ENCODE measurements around the gene LMO7. TPM values are rescaled to one million over a fixed set of nuclear protein-coding genes. Genes with fewer than 3 reads are reported as not detected.
A peak's percentile ranks its signal among the peaks of the same experiment; 100 is the strongest.
"Not testable (repeated sequence)": the region's sequence is repeated elsewhere in the genome, so short reads cannot be mapped to it uniquely, and the experiment has no call there.

Gene LMO7
- total RNA-seq, 2 experiments from 2014 or later: 22.0 to 23.4 TPM

- no peaks in the 10 kb centered on the region for H3K27me3 Mint-ChIP-seq
- no peak overlapping the region for H3K27ac Mint-ChIP-seq
- ATAC-seq (ENCODE audit: low read depth): no peak
- POLR2A ChIA-PET: no interaction called here
- peaks cover 53% of the 10 kb centered on the region for H3K4me1 Mint-ChIP-seq
- peaks cover 24% of the 10 kb centered on the region for H3K36me3 Mint-ChIP-seq
- H3K9me3 Mint-ChIP-seq: peaks cover 3% of the 10 kb centered on the region
- DNase-seq: no peak
- H3K4me3 Mint-ChIP-seq: no peak overlapping the region
These were observed 127.4 kb downstream of the LMO7 start for GRCh38 chr13:75763512-75763911.

DNA sequence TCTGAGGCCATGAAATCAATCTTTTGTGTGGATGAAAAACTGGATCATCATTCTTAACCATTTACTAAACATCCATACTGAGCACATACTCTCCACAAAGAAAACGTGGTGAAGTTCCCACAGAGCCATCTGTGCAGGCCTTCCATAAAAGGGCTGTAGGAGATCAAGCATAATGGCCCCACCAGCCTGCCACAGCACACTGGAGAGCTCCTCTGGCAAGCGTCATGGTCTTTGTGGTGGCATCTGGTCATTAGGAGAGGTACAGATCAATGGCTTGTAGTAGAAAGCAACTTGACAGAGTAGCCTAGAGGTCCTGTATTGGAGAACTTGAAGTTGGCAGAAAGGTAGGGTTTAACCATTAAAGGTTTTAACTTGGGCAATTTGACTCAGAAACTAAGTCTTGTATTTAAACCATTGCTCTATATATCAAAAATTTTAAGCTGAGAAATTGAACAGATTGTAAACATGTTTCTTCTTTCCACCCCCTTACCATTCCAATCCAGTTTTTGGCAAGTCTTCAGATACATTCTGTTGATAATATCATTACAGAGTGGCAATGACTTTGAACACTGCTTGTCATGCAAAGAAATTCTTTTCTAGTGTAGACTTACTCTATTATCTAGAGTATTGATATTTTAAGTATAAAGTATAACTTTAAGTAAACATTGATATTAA is 128.3 kb downstream of the LMO7 start:
- POLR2A ChIA-PET: no interaction called here
- H3K4me3 Mint-ChIP-seq: no peak overlapping the region
- no peak overlapping the region for H3K27ac Mint-ChIP-seq
- H3K4me1 Mint-ChIP-seq: peaks cover 50% of the 10 kb centered on the region
- H3K36me3 Mint-ChIP-seq: peaks cover 22% of the 10 kb centered on the region
- DNase-seq (no peak), ATAC-seq (ENCODE audit: low read depth) (no peak)
- no peaks in the 10 kb centered on the region for H3K27me3 Mint-ChIP-seq
- H3K9me3 Mint-ChIP-seq: peaks cover 3% of the 10 kb centered on the region

GRCh38 chr13:75764926-75765310 is 128.8 kb downstream of the LMO7 start:
- Mint-ChIP-seq H3K36me3 (peaks cover 22% of the 10 kb centered on the region), H3K27me3 (no peaks in the 10 kb centered on the region), H3K4me3 (no peak overlapping the region), H3K9me3 (peaks cover 3% of the 10 kb centered on the region), H3K4me1 (peaks cover 47% of the 10 kb centered on the region), H3K27ac (no peak overlapping the region)
- DNase-seq: no peak
- no peak for ATAC-seq (ENCODE audit: low read depth)
- POLR2A ChIA-PET: no interaction called here

GRCh38 chr13:75766636-75767035 is 130.5 kb downstream of the LMO7 start:
- H3K9me3 Mint-ChIP-seq: peaks cover 3% of the 10 kb centered on the region
- H3K27me3 Mint-ChIP-seq: no peaks in the 10 kb centered on the region
- H3K4me3 Mint-ChIP-seq: peak overlapping the region; percentile 12
- peaks cover 40% of the 10 kb centered on the region for H3K4me1 Mint-ChIP-seq
- POLR2A ChIA-PET: interaction anchor here (1.0 kb wide), 1 partner anchor 70 kb away, joined by 3 read pairs; no protein-coding TSS in a partner anchor
- no peak for ATAC-seq (ENCODE audit: low read depth)
- H3K27ac Mint-ChIP-seq: peak overlapping the region; percentile 19
- H3K36me3 Mint-ChIP-seq: peaks cover 23% of the 10 kb centered on the region
- no peak for DNase-seq

GRCh38 chr13:75769141-75769905 is 133.2 kb downstream of the LMO7 start:
- ATAC-seq (ENCODE audit: low read depth) (no peak), DNase-seq (no peak)
- POLR2A ChIA-PET: no interaction called here
- H3K4me3 Mint-ChIP-seq: no peak overlapping the region
- H3K27me3 Mint-ChIP-seq: no peaks in the 10 kb centered on the region
- H3K27ac Mint-ChIP-seq: no peak overlapping the region
- H3K9me3 Mint-ChIP-seq: peaks cover 8% of the 10 kb centered on the region
- peaks cover 29% of the 10 kb centered on the region for H3K36me3 Mint-ChIP-seq
- peaks cover 21% of the 10 kb centered on the region for H3K4me1 Mint-ChIP-seq

DNA sequence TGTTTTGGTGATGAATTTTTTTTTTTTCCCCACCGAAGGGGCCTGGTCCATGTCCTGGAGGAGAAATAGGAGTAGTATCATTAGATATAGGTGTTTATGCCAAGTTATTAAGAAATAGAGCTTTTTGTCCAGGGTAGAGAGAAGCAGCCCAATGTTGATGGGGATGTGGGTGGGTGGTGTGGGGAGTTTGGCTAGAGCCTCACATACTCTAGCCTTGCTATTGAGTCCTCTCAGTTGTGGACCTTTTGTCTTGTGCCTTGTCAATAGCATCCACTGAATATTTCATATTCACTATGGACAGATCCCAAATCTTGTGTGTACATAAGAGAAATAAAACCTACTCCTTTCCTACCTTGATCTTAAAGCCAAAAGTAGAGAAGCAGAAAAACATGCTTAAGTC is 134.0 kb downstream of the LMO7 start:
- H3K27me3 Mint-ChIP-seq: no peaks in the 10 kb centered on the region
- H3K9me3 Mint-ChIP-seq: peaks cover 8% of the 10 kb centered on the region
- DNase-seq (no peak), ATAC-seq (ENCODE audit: low read depth) (no peak)
- POLR2A ChIA-PET: no interaction called here
- peaks cover 28% of the 10 kb centered on the region for H3K36me3 Mint-ChIP-seq
- peaks cover 18% of the 10 kb centered on the region for H3K4me1 Mint-ChIP-seq
- no peak overlapping the region for H3K4me3 Mint-ChIP-seq
- H3K27ac Mint-ChIP-seq: no peak overlapping the region

DNA sequence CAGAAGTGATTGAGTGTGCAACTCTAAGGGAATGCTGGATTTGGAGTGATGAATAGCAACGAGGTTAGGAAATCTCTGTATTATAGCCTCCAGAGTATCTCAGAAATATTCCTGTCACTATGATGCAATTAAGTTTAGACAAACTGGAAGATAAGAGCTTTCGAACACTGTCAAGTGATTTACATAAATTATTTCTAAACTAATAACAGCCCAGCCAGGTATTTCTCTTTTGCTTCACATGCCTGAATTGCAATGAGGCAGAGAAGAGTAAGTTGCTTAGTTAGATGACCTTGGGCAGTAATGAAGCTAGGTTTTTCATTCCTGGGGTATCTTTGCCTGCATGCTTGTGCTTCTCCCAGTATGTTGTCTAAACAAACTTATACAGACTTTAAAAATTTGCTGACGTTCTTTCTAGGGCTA is 134.5 kb downstream of the LMO7 start:
- POLR2A ChIA-PET: no interaction called here
- peaks cover 24% of the 10 kb centered on the region for H3K36me3 Mint-ChIP-seq
- DNase-seq (no peak), ATAC-seq (ENCODE audit: low read depth) (no peak)
- no peak overlapping the region for H3K4me3 Mint-ChIP-seq
- H3K27me3 Mint-ChIP-seq: no peaks in the 10 kb centered on the region
- peaks cover 8% of the 10 kb centered on the region for H3K9me3 Mint-ChIP-seq
- peaks cover 13% of the 10 kb centered on the region for H3K4me1 Mint-ChIP-seq
- no peak overlapping the region for H3K27ac Mint-ChIP-seq

GRCh38 chr13:75771226-75771625 is 135.1 kb downstream of the LMO7 start:
- no peaks in the 10 kb centered on the region for H3K27me3 Mint-ChIP-seq
- ATAC-seq (ENCODE audit: low read depth): no peak
- H3K36me3 Mint-ChIP-seq: peaks cover 17% of the 10 kb centered on the region
- peaks cover 9% of the 10 kb centered on the region for H3K4me1 Mint-ChIP-seq
- POLR2A ChIA-PET: no interaction called here
- peaks cover 5% of the 10 kb centered on the region for H3K9me3 Mint-ChIP-seq
- no peak for DNase-seq
- no peak overlapping the region for H3K27ac Mint-ChIP-seq
- no peak overlapping the region for H3K4me3 Mint-ChIP-seq

- POLR2A ChIA-PET: no interaction called here
- Mint-ChIP-seq H3K36me3 (peaks cover 13% of the 10 kb centered on the region), H3K4me1 (peaks cover 3% of the 10 kb centered on the region), H3K27me3 (no peaks in the 10 kb centered on the region), H3K27ac (no peak overlapping the region), H3K4me3 (no peak overlapping the region), H3K9me3 (peaks cover 5% of the 10 kb centered on the region)
- ATAC-seq (ENCODE audit: low read depth): no peak
- DNase-seq: no peak
These were observed 135.7 kb downstream of the LMO7 start for GRCh38 chr13:75771818-75772217.

DNA sequence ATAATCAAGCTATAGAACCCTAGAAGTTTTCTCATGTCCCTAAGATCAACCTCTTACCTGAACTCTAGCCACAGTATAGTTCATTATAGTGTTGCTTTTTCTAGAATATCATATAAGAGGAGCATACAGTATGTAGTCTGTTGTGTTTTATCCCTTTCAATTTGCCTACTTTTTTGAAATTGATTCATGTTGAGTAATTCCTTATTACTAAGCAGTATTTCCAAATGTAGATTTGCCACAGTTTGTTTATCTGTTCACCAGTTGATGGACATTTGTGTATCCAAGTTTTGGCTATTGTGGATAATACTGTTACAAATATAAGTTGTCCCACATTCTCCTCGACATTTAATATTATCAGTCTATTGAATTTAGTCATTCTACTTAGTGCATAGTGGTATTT is 138.0 kb downstream of the LMO7 start:
- Mint-ChIP-seq H3K36me3 (peaks cover 21% of the 10 kb centered on the region), H3K4me3 (no peak overlapping the region), H3K4me1 (peaks cover 2% of the 10 kb centered on the region), H3K9me3 (peaks cover 6% of the 10 kb centered on the region), H3K27me3 (no peaks in the 10 kb centered on the region), H3K27ac (no peak overlapping the region)
- ATAC-seq (ENCODE audit: low read depth): no peak
- no peak for DNase-seq
- POLR2A ChIA-PET: no interaction called here

DNA sequence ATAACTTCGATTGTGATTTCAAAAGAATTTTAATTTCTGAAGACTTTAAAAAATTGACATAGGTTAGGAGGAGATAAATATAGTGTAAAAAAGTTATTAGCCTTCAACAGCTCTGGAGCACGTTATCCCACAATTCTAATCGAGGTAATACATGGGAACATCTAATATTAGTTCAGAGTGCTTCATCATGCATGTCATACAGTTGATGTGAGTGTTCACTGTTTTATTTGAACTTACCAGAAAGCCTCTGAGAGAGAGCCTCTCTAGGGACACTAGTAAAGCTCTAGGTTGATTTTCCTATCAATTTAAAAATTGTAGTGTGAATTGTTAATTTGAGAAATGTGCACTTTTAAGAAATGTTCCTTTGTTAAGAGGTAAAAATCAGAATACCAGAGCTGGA is 140.4 kb downstream of the LMO7 start:
- no peak for ATAC-seq (ENCODE audit: low read depth)
- peaks cover 28% of the 10 kb centered on the region for H3K36me3 Mint-ChIP-seq
- no peak overlapping the region for H3K4me3 Mint-ChIP-seq
- H3K9me3 Mint-ChIP-seq: peaks cover 9% of the 10 kb centered on the region
- peaks cover 2% of the 10 kb centered on the region for H3K4me1 Mint-ChIP-seq
- H3K27me3 Mint-ChIP-seq: no peaks in the 10 kb centered on the region
- H3K27ac Mint-ChIP-seq: no peak overlapping the region
- no peak for DNase-seq
- POLR2A ChIA-PET: no interaction called here

GRCh38 chr13:75779393-75779792 is 143.3 kb downstream of the LMO7 start:
- POLR2A ChIA-PET: no interaction called here
- H3K4me3 Mint-ChIP-seq: no peak overlapping the region
- peaks cover 4% of the 10 kb centered on the region for H3K9me3 Mint-ChIP-seq
- ATAC-seq (ENCODE audit: low read depth) (no peak), DNase-seq (no peak)
- H3K36me3 Mint-ChIP-seq: peaks cover 25% of the 10 kb centered on the region
- no peaks in the 10 kb centered on the region for H3K27me3 Mint-ChIP-seq
- H3K4me1 Mint-ChIP-seq: no peaks in the 10 kb centered on the region
- H3K27ac Mint-ChIP-seq: no peak overlapping the region

- H3K36me3 Mint-ChIP-seq: peaks cover 25% of the 10 kb centered on the region
- H3K4me1 Mint-ChIP-seq: not testable (repeated sequence)
These were observed 144.0 kb downstream of the LMO7 start for GRCh38 chr13:75780103-75780502.

GRCh38 chr13:75782985-75783384 is 146.9 kb downstream of the LMO7 start:
- H3K9me3 Mint-ChIP-seq: peaks cover 8% of the 10 kb centered on the region
- H3K36me3 Mint-ChIP-seq: peaks cover 33% of the 10 kb centered on the region
- no peaks in the 10 kb centered on the region for H3K27me3 Mint-ChIP-seq
- no peak overlapping the region for H3K4me3 Mint-ChIP-seq
- no peak overlapping the region for H3K27ac Mint-ChIP-seq
- POLR2A ChIA-PET: no interaction called here
- no peaks in the 10 kb centered on the region for H3K4me1 Mint-ChIP-seq
- no peak for DNase-seq
- ATAC-seq (ENCODE audit: low read depth): no peak

More at GRCh38 chr13:75780103-75780502, 144.0 kb downstream of the LMO7 start:
- H3K4me3 Mint-ChIP-seq; H3K27me3 Mint-ChIP-seq; DNase-seq; ATAC-seq (ENCODE audit: low read depth); H3K27ac Mint-ChIP-seq; POLR2A ChIA-PET; H3K9me3 Mint-ChIP-seq: not testable (repeated sequence)
